IMR-90 (cell line): ENCODE measurements around the gene PAK5. TPM values are rescaled to one million over a fixed set of nuclear protein-coding genes. Genes with fewer than 3 reads are reported as not detected.

ENCODE experiments used
- ATAC-seq: fragments of 200-7000 bp; cut with Tn5 transposase; 2 replicates; pipeline ENCODE4 v1.9.1; 2020; ENCODE audit warnings: low read depth, mild to moderate bottlenecking, moderate library complexity
- BruUV-seq: library from RNA; stranded (reverse); fragments of 400-500 nt; replicated peaks from 2 replicates; lab custom pipeline; 2021; lab: Mats Ljungman, UMichigan
- CTCF ChIA-PET: fragments of 300-600 bp; formaldehyde crosslinking; extraction: SDS; loops from one replicate; lab custom pipeline; 2021; ENCODE audit warnings: antibody characterized with exemption; lab: Yijun Ruan, JAX
- POLR2A ChIA-PET: fragments of 300-600 bp; sonication (Branson Sonifier 250); formaldehyde crosslinking; loops from one replicate; lab custom pipeline; 2022; ENCODE audit warnings: antibody characterized with exemption; ENCODE audit not compliant: unreplicated experiment; lab: Charles Lee
- DNase-seq: peaks from one replicate; pipeline ENCODE4 v3.0.0; 2013
- H2AFZ ChIP-seq: replicated peaks from 2 replicates; pipeline ENCODE3; 2013; ENCODE audit warnings: low read length, mild to moderate bottlenecking; ENCODE audit not compliant: poor library complexity
- H2AK5ac ChIP-seq: 2 replicates; pipeline ENCODE4 v1.6.1; 2013; ENCODE audit warnings: low read depth, low read length, inconsistent platforms
- H2AK9ac ChIP-seq: replicated peaks from 2 replicates; pipeline ENCODE3; 2013; ENCODE audit warnings: mild to moderate bottlenecking, low read depth, low read length, moderate library complexity; ENCODE audit not compliant: poor library complexity
- H2BK120ac ChIP-seq: 2 replicates; pipeline ENCODE4 v1.6.1; 2013; ENCODE audit warnings: low read depth, low read length, inconsistent platforms
- H2BK15ac ChIP-seq: 3 replicates; pipeline ENCODE4 v1.6.1; 2013; ENCODE audit warnings: low read depth, low read length, inconsistent platforms
- H2BK20ac ChIP-seq: 2 replicates; pipeline ENCODE4 v1.6.1; 2013; ENCODE audit warnings: low read depth, mild to moderate bottlenecking, inconsistent platforms, low read length, moderate library complexity
- H2BK5ac ChIP-seq: 2 replicates; pipeline ENCODE4 v1.6.1; 2013; ENCODE audit warnings: mild to moderate bottlenecking, low read depth, low read length, inconsistent platforms; ENCODE audit not compliant: poor library complexity, severe bottlenecking
- H3K14ac ChIP-seq: replicated peaks from 2 replicates; pipeline ENCODE4 v1.6.1; 2013; ENCODE audit warnings: low read depth, low read length, inconsistent platforms
- H3K18ac ChIP-seq: 2 replicates; pipeline ENCODE4 v1.6.1; 2013; ENCODE audit warnings: low read depth, low read length, control low read depth
- H3K23ac ChIP-seq: 2 replicates; pipeline ENCODE4 v1.6.1; 2013; ENCODE audit warnings: low read depth, low read length, inconsistent platforms
- H3K27ac ChIP-seq: 2 replicates; pipeline ENCODE4 v1.5.1; 2013; ENCODE audit warnings: mild to moderate bottlenecking, control low read depth, low read length; ENCODE audit not compliant: insufficient read depth
- H3K27me3 ChIP-seq: 2 replicates; pipeline ENCODE4 v1.6.1; 2013; ENCODE audit warnings: low read length; ENCODE audit not compliant: control insufficient read depth, insufficient read depth
- H3K36me3 ChIP-seq: 2 replicates; pipeline ENCODE4 v1.6.1; 2013; ENCODE audit warnings: low read length, mixed read lengths; ENCODE audit not compliant: control insufficient read depth, insufficient read depth
- H3K4ac ChIP-seq: 2 replicates; pipeline ENCODE4 v1.6.1; 2013; ENCODE audit warnings: low read depth, low read length, inconsistent platforms
- H3K4me1 ChIP-seq: 2 replicates; pipeline ENCODE4 v1.6.1; 2013; ENCODE audit warnings: low read length, mixed read lengths; ENCODE audit not compliant: control insufficient read depth, insufficient read depth
- H3K4me2 ChIP-seq: 2 replicates; pipeline ENCODE4 v1.6.1; 2013; ENCODE audit warnings: low read depth, mild to moderate bottlenecking, control low read depth, low read length, moderate library complexity
- H3K4me3 ChIP-seq: 2 replicates; pipeline ENCODE4 v1.5.1; 2013; ENCODE audit warnings: low read depth, mild to moderate bottlenecking, control low read depth, low read length, moderate library complexity; ENCODE audit not compliant: insufficient read depth
- H3K56ac ChIP-seq: 2 replicates; pipeline ENCODE4 v1.6.1; 2013; ENCODE audit warnings: low read length, inconsistent platforms; ENCODE audit not compliant: insufficient read depth; ENCODE audit errors: extremely low read depth
- H3K79me1 ChIP-seq, 2 experiments: 2 replicates each; pipeline ENCODE4 v1.6.1; 2013; ENCODE audit warnings: low read length in 2 of 2, inconsistent platforms in 1 of 2, low read depth in 1 of 2
- H3K9ac ChIP-seq: 2 replicates; pipeline ENCODE4 v1.6.1; 2013; ENCODE audit warnings: low read depth, low read length, control low read depth
- H3K9me1 ChIP-seq: 2 replicates; pipeline ENCODE4 v1.6.1; 2013; ENCODE audit warnings: low read length, inconsistent platforms; ENCODE audit not compliant: insufficient read depth
- H3K9me3 ChIP-seq: 2 replicates; pipeline ENCODE4 v1.6.1; 2013; ENCODE audit warnings: low read length; ENCODE audit not compliant: control insufficient read depth, insufficient read depth
- H4K20me1 ChIP-seq: 2 replicates; pipeline ENCODE4 v1.6.1; 2013; ENCODE audit warnings: low read length, inconsistent platforms; ENCODE audit not compliant: insufficient read depth
- H4K5ac ChIP-seq: 2 replicates; pipeline ENCODE4 v1.6.1; 2013; ENCODE audit warnings: mild to moderate bottlenecking, low read depth, low read length, control low read depth
- H4K8ac ChIP-seq, 2 experiments: 2 replicates each; pipeline ENCODE4 v1.6.1; 2013; ENCODE audit warnings: low read depth in 2 of 2, low read length in 2 of 2, control low read depth in 1 of 2, inconsistent platforms in 1 of 2
- H4K91ac ChIP-seq: 2 replicates; pipeline ENCODE4 v1.6.1; 2013; ENCODE audit warnings: low read depth, low read length, inconsistent platforms; ENCODE audit not compliant: insufficient read depth
- CEBPB ChIP-seq: IDR thresholded peaks from 2 replicates; pipeline ENCODE4 v1.6.1; 2012; ENCODE audit warnings: low read depth, low read length, improper control_type of control experiment
- CHD1 ChIP-seq: IDR thresholded peaks from 2 replicates; pipeline ENCODE4 v1.6.1; 2012; ENCODE audit warnings: low read depth, low read length, improper control_type of control experiment
- FOS ChIP-seq: fragments of 150-350 bp; IDR thresholded peaks from 2 replicates; pipeline ENCODE4 v1.6.1; 2016; ENCODE audit warnings: low read depth, low read length
- MAFK ChIP-seq: IDR thresholded peaks from 2 replicates; pipeline ENCODE4 v1.6.1; 2012; ENCODE audit warnings: low read depth, low read length, improper control_type of control experiment
- RCOR1 ChIP-seq: IDR thresholded peaks from 2 replicates; pipeline ENCODE4 v1.6.1; 2012; ENCODE audit warnings: mild to moderate bottlenecking, low read length, improper control_type of control experiment; ENCODE audit not compliant: insufficient replicate concordance
- RFX5 ChIP-seq: IDR thresholded peaks from 2 replicates; pipeline ENCODE4 v1.8.0; 2012; ENCODE audit warnings: low read depth, mild to moderate bottlenecking, low read length, moderate library complexity
- USF2 ChIP-seq: fragments of 150-350 bp; IDR thresholded peaks from 2 replicates; pipeline ENCODE4 v1.6.1; 2017; ENCODE audit warnings: mild to moderate bottlenecking, antibody characterized with exemption, low read length, low read depth
- WGBS, 2 experiments: methylation state at CpG; one replicate each; pipeline versions ENCODE4 v1.1.5 to v1.1.7; 2013; ENCODE audit warnings: missing lambda C conversion rate in 2 of 2; ENCODE audit not compliant: insufficient read length in 1 of 2; ENCODE audit errors: extremely low coverage in 2 of 2; 5-methylcytosine and 5-hydroxymethylcytosine counted together
- dilution Hi-C: fragments of 300-500 bp; cut with HindIII; formaldehyde crosslinking; loops from one replicate; pipeline ENCODE4 v1.14.3; 2018; ENCODE audit warnings: low sequenced_read_pairs; ENCODE audit not compliant: unreplicated experiment
- in situ Hi-C: fragments of 300-500 bp; cut with MboI; formaldehyde crosslinking; loops from 3 replicates; pipeline ENCODE4 v1.14.3; 2019; ENCODE audit warnings: low sequenced_read_pairs, inconsistent platforms, mixed read lengths
- intact Hi-C: fragments of 100-400 bp; cut with micrococcal nuclease; formaldehyde crosslinking; loops from 2 replicates; pipeline ENCODE4 v1.10.0; 2022
- polyA plus RNA-seq, 3 experiments: library from polyadenylated mRNA; depleted of rRNA; stranded (reverse); fragments of >200 nt; gene quantifications; 2 replicates each; pipeline ENCODE4 v1.2.3, GENCODE V29; 2012; ENCODE audit warnings: low replicate concordance in 1 of 3
- total RNA-seq: library from RNA; depleted of rRNA; stranded (reverse); fragments of >200 nt; gene quantifications from 2 replicates; pipeline ENCODE4 v1.2.3, GENCODE V29; 2012
- TF ChIP-seq, protein P1 (sequence below): conservative IDR thresholded peaks from 2 replicates; pipeline ENCODE4 v1.5.1; 2012; ENCODE audit warnings: mild to moderate bottlenecking, low read depth, low read length, improper control_type of control experiment

The PAK5 gene
- total and polyA plus RNA-seq, 2 of the 4 experiments (the other 2 are of a cell fraction): not detected

GRCh38 chr20:9498322-9498721 lies 340.6 kb downstream of the PAK5 start:
- Histone ChIP-seq H3K9me3 (no peaks in the 10 kb centered on the region), H3K14ac (no peak overlapping the region), H2AK9ac (no peak overlapping the region), H4K5ac (no peak overlapping the region), H2BK20ac (no peak overlapping the region), H4K8ac (no peak overlapping the region), H2BK5ac (no peak overlapping the region), H3K4me1 (no peaks in the 10 kb centered on the region), H3K36me3 (no peaks in the 10 kb centered on the region), H2AK5ac (no peak overlapping the region), H3K27me3 (peaks cover 8% of the 10 kb centered on the region), H2AFZ (no peak overlapping the region), H3K27ac (no peak overlapping the region), H3K4me2 (no peak overlapping the region), H2BK15ac (no peak overlapping the region), H3K4me3 (no peak overlapping the region), H3K4ac (no peak overlapping the region), H4K20me1 (no peaks in the 10 kb centered on the region), H3K23ac (no peak overlapping the region), H3K18ac (no peak overlapping the region), H3K79me1 (no peaks in the 10 kb centered on the region), H2BK120ac (no peak overlapping the region), H3K56ac (no peak overlapping the region), H3K9ac (no peak overlapping the region), H4K91ac (no peak overlapping the region), H3K9me1 (no peaks in the 10 kb centered on the region)
- CTCF ChIA-PET: interaction anchor here (1.0 kb wide), 1 partner anchor 12 kb away, joined by 3 read pairs; no protein-coding TSS in a partner anchor
- WGBS, 2 experiments: no CpG with 5 or more reads among the region's 4 CpGs
- no TSS peak for BruUV-seq
- in situ Hi-C loops (no loop called here), dilution Hi-C loops (no loop called here), intact Hi-C loops (no loop called here)
- peak; percentile 44 for DNase-seq
- TF ChIP-seq USF2 (no peak), MAFK (no peak), CEBPB (no peak), RFX5 (no peak), CHD1 (no peak), RCOR1 (no peak), FOS (no peak)
- TF ChIP-seq, protein P1, sequence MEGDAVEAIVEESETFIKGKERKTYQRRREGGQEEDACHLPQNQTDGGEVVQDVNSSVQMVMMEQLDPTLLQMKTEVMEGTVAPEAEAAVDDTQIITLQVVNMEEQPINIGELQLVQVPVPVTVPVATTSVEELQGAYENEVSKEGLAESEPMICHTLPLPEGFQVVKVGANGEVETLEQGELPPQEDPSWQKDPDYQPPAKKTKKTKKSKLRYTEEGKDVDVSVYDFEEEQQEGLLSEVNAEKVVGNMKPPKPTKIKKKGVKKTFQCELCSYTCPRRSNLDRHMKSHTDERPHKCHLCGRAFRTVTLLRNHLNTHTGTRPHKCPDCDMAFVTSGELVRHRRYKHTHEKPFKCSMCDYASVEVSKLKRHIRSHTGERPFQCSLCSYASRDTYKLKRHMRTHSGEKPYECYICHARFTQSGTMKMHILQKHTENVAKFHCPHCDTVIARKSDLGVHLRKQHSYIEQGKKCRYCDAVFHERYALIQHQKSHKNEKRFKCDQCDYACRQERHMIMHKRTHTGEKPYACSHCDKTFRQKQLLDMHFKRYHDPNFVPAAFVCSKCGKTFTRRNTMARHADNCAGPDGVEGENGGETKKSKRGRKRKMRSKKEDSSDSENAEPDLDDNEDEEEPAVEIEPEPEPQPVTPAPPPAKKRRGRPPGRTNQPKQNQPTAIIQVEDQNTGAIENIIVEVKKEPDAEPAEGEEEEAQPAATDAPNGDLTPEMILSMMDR: no peak
- POLR2A ChIA-PET: no interaction called here
- no peak for ATAC-seq
